ENCODE data around the gene DIP2C.
"Not testable (repeated sequence)": the region's sequence is repeated elsewhere in the genome, so short reads cannot be mapped to it uniquely, and the experiment has no call there.

DIP2C gene

GRCh38 chr10:697097-697875 is 7.8 kb upstream of the DIP2C start:
- DNase-seq, result no peak

DNA sequence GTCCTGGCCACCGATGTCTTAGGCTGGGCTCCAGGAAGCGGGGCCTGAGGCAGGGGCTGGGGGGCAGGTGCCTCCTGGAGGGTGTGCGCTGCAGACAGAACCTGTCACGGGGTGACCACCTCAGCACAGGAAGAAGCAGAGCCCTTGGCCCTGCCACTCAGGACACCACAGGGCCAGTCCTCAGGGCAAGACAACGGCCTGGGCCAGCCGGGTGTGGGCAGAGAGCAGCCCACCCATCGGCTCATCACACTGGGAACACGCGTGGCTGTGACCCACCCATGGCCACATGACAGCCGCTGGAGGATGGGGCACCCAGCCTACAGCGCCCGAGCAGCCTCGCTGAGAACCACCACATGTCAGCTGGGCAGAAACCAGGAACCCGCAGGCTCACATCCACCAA is 5.9 kb upstream of the DIP2C start:
- DNase-seq, result no peak

DNA sequence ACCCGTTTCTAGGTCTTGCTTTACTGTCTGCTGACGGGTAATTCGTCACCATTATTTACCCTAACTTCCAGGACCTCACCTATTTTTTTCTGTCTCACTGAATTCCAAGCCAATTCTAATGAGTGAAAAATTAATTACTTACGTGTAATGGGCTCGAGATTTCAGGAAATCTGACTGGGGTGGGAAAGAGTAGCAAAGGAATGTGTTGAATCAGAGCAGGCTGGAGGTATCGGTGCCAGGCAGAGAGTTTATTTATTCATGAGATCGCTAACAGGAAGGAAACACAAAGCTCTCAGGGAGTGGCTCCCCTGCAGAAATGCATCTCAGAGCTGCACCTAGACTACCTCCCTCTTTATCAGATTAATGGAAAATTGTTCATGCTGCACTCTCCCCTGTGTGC is 4.0 kb upstream of the DIP2C start:
- no peak for DNase-seq

- no peak for DNase-seq
Measured at GRCh38 chr10:692682-693351, 3.3 kb upstream of the DIP2C start.

DNA sequence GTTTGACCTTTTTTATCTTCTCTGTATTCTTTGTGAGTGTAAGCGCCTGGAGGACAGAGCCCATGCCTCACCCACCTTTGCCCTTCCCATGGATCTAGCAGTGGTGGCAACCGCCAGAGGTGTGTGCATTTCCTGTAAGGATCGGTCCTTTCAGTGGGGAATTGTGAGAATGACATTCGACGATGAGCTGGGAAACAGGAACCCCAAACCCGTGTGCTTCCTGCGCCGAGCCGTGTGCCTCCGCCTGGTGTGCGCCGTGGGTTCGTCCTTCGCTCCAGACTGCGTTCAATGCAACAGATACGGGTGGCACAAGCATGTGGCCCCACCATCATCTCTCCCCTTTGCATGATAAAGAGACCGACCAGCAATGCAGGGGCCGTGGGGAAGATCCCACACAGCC is 1.7 kb upstream of the DIP2C start:
- no peak for DNase-seq

- DNase-seq, result no peak
Measured at GRCh38 chr10:690372-691161, 1.1 kb upstream of the DIP2C start.

DNA sequence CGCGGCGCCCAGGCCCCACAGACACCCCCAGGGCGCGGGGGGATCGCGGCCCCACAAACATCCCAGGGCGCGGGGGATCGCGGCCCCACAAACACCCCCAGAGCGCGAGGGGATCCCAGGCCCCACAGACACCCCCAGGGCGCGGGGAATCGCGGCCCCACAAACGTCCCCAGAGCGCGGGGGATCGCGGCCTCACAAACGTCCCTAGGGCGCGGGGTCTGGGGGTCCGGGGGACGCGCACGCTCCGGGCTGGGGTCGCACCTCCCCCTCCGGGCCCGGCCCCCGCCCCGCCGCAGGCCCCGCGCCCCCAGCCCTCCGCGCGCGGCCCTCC is 382 bp downstream of the DIP2C start:
- DNase-seq, result no peak

DNA sequence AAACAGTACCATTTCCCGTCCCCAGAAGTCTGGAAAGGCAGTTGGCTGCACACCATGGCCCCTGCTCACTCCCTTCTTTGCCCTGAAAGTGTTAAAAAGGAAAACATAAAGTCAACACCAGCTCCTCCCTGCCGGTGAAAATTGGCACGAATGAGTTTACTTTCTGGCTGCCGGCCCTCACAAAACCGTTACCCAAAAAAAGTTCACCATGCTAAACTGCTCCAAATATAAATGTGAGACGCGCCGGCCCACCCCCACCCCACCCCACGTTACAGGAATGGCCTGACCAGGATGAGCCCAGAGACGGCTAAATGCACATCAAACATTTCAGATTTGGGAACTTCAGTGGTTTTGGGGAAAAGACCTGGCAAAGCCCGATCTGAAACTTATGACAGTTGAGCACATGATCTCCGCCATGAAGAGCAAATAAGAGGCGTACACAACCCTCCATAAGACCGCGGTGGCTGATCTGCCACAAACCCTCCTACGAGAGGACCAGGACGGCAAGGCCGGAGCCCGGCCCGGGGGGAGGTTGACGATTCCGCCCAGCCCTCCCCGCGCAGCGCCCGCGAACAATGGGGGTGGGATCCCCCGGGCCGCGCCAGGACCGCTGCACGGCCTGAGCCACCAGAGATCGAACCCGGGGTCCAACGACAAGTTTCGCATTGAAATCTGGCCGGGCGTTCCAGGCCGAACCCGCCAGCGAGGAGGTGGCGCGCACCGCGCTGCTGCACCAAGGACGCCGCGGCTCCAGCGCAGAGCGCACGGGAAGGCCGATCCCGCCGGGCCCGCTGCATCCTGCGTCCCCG is 952 bp downstream of the DIP2C start:
- DNase-seq, result no peak

DNA sequence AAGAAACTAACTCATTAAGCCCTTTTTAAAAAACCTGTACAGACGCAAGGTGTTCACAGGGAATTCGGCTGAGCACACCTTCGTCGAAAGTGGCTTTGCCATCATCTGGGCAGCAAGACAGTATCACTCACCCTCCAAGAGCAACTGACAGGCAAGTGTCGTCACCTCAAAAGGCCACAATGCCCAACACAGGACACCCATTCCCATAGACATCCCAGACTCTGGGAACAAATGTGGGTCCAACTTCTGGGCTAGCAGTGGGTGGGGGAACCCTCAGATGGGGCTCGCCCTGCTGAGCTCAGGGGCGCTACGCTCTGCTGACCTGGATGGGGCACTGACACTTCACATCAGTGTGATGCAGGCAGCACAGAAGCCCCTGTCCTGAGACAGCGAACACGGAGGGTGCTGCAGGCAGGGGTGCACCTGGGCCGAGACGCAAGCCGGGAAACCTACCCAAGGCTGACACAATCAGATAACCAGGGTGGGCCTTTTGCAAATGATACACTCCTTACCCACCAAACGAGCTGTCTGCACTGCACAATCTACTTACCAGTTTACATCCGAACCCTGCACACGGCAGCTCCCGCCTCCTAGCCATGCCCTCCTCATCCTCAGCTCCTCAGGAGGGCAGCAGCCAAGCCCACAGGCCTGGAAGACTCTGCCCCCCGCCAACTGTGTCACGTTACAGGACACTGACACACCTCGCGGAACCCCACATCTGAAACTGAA is 1.7 kb downstream of the DIP2C start:
- DNase-seq, result no peak

DNA sequence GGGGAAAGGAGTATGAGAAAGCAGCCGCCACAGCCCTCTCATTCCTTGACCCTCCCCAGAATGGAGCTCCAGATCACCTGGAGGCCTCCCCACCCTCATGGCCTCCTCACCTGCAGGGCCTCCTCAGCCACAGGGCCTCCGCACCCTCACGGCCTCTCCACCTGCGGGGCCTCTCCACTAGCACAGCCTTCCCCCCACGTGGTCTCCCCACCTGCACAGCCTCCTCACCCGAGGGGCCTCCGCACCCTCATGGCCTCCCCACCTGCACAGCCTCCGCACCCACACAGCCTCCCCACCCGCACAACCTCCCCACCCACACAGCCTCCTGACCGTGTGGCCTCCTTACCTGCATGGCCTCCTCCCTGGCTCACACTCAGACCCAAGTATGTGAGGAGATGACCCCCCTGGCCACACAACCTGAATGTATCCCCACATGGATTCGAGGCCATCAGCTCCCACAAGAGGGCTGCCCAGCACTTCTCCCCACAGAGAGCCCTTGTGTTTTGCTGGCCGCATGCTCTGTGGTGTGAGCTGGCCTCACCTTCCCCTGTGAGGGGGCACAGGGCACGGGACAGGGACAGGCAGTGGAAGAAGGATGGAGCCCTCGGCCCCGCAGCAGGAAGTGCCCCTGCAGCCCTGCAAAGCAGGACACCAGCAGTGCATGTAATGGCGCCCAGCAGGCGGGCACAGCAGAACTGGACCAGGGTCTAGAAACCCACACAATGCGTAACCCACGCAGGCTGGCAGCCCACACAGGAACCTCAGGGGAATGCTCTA is 3.1 kb downstream of the DIP2C start:
- no peak for DNase-seq

DNA sequence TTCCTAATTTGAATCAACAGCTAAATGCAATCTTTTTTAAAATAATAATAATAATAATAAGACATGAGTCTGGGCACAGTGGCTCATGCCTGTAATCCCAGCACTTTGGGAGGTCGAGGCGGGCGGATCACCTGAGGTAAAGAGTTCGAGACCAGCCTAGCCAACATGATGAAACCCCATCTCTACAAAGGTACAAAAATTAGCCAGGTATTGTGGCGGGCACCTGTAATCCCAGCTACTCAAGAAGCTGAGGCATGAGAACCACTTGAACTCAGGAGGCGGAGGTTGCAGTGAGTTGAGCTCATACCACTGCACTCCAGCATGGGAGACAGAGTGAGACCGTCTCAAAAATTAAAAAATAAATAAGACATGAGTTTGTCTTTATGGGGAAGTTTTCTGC is 3.9 kb downstream of the DIP2C start:
- no peak for DNase-seq

DNA sequence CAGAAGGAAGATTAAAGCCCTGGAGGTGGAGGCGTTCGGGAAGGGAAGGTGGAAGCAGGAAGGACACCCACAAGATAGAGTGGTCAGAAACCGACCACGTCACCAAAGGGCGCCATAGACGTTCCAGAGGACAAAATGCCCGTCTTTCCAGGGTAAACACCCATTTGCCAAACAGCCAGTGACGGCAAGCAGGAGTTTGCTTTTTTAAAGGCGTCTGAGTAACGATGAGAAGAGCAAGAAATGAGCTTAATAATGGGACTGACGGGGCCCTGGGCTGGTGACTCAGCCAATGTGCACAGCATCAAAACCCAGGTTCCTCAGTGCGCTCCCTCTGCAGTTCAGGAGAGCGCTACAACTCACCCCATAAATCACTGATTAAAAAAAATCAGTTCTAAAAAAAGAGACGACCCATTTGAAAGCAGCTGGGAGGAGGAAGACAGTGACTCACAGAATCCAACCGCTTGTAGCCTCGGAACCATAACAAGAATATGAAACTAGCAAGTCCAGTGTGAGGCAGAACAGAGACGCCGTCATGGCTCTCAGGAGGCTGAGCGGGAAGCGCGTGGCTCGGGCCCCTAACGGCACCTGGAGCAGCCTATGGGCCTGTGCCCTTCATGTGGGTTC is 5.9 kb downstream of the DIP2C start:
- DNase-seq, result no peak

- DNase-seq, result no peak
Measured at GRCh38 chr10:682931-683447, 6.5 kb downstream of the DIP2C start.

DNA sequence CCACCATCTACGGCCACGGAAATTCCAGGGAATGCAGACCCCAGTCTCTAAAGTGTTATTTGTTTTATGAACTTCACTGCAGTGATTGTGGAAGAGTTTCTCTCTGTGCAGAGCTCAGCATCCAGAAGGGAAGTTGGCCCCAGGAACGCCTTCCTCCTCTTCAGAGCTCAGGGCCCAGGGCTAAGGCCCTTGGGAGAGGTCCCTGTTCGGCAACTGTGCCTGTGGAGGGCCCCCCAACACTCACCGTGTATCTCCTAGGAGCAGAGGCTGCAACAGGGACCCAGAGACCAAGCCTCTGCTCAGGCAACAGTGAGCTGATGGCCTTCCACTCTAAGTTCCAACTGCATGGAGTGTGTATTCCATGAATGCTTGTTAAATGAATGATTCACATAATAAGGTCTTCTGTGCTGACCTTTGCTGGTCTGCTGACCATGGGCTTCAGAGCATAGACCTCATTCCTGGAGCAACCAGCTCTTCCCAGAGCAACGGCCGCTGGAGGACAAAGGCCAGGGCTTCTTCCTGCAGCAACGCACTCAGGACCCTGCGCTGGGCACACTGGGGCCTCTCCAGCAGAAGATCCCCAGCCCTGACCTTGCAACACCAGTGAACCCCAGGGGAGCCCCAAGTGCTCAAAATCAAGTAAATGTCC is 7.7 kb downstream of the DIP2C start:
- DNase-seq, result no peak

DNA sequence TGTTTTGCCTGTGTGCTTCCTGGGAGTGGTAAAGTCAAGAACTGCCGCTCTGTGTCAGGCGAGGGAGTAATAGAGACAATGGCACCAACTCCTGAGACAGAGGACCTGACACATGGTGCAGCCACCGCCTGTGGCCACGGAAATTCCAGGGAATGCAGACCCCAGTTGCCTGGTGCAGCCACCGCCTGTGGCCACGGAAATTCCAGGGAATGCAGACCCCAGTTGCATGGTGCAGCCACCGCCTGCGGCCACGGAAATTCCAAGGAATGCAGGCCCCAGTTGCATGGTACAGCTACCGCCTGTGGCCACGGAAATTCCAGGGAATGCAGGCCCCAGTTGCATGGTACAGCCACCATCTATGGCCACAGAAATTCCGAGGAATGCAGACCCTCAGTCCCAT is 8.7 kb downstream of the DIP2C start:
- DNase-seq, result no peak

DNA sequence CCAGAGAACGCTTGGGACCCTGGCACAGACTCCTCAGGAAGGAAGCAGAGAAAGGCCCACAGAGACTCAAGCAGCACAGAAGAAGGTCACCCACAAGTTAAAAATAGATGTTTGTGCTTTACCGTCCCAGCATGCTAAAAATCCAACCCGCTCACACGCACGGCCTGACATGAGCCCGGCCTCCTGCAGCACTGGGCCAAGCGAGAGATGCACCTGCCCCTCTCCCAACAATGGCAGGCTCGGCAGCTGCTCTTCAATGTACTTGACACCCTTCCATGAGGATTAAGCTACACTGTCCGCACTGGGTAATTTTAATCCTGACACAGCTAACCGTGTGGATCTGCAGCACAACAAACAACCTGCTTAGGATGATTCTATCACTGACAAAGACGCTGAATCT is 9.3 kb downstream of the DIP2C start:
- DNase-seq, result no peak

GRCh38 chr10:679556-679955 is 9.9 kb downstream of the DIP2C start:
- no peak for DNase-seq

DNA sequence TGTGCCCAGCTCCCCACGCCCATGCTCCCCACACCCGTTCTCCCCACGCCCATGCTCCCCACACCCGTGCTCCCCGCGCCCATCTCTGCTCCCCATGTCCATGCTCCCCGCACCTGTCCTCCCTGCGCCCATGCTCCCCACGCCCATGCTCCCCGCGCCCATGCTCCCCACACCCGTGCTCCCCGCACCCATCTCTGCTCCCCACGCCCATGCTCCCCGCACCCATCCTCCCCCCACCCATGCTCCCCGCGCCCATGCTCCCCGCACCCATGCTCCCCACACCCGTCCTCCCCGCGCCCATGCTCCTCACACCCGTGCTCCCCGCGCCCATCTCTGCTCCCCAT is 10.8 kb downstream of the DIP2C start:
- DNase-seq, result not testable (repeated sequence)

GRCh38 chr10:677750-678661 is 11.5 kb downstream of the DIP2C start:
- no peak for DNase-seq

Measured in activated T-cell treated with anti-CD3 and anti-CD28 coated beads, Interleukin-2, amount 50 U/mL, for 1 hour (primary cell).